ENCODE measurements around the gene SNX19. TPM values are rescaled to one million over a fixed set of nuclear protein-coding genes. Genes with fewer than 3 reads are reported as not detected.

The SNX19 gene
- total RNA-seq, 1 donor from 2014 or later = 60.4 TPM

GRCh38 chr11:130947058-130947457 lies 30.8 kb upstream of the SNX19 start:
- TF ChIP-seq CTCF (IDR thresholded peaks at IDR 0.05) = no peak
- ATAC-seq (ENCODE audit: low read depth) (no peak), DNase-seq (no peak)
- Mint-ChIP-seq H3K27ac (no peak overlapping the region), H3K4me3 (no peak overlapping the region), H3K9me3 (no peaks in the 10 kb centered on the region), H3K4me1 (no peaks in the 10 kb centered on the region), H3K36me3 (ENCODE audit: low read depth) (no peaks in the 10 kb centered on the region), H3K27me3 (peaks cover 22% of the 10 kb centered on the region)
- intact Hi-C loops (cut with micrococcal nuclease) = no loop called here
- ChIA-PET CTCF (no interaction called here), POLR2A (no interaction called here)

GRCh38 chr11:130945896-130946295 lies 29.6 kb upstream of the SNX19 start:
- intact Hi-C loops (cut with micrococcal nuclease) = no loop called here

DNA sequence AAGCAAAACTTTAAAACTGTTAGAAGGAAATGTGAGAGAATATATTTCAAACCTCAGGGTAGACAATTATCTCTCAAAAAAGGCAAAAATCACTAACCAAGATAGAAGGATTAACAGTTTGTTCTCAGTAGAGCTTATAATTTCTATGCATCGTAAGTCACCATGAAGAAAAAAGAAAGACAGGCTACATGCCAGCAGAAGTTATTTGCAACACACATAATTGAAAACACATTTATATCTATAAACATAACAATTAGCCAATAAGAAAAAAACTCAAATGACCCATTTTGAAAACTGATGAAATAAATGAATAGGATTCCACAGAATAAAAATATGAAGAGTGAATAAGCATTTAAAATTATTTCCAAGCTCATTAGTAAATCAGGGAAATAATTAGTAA lies 24.4 kb upstream of the SNX19 start:
- Mint-ChIP-seq H3K27ac (no peak overlapping the region), H3K9me3 (no peaks in the 10 kb centered on the region), H3K4me1 (no peaks in the 10 kb centered on the region), H3K36me3 (ENCODE audit: low read depth) (no peaks in the 10 kb centered on the region), H3K4me3 (no peak overlapping the region), H3K27me3 (peaks cover 5% of the 10 kb centered on the region)
- intact Hi-C loops (cut with micrococcal nuclease) = no loop called here
- DNase-seq (no peak), ATAC-seq (ENCODE audit: low read depth) (no peak)
- POLR2A ChIA-PET = no interaction called here
- no peak for TF ChIP-seq CTCF (IDR thresholded peaks at IDR 0.05)
- CTCF ChIA-PET = no interaction called here

More at GRCh38 chr11:130945896-130946295, 29.6 kb upstream of the SNX19 start:
- Mint-ChIP-seq H3K36me3 (ENCODE audit: low read depth) (no peaks in the 10 kb centered on the region), H3K27ac (no peak overlapping the region), H3K4me3 (no peak overlapping the region), H3K27me3 (peaks cover 22% of the 10 kb centered on the region), H3K4me1 (no peaks in the 10 kb centered on the region), H3K9me3 (no peaks in the 10 kb centered on the region)
- no peak for TF ChIP-seq CTCF (IDR thresholded peaks at IDR 0.05)
- DNase-seq = no peak
- no peak for ATAC-seq (ENCODE audit: low read depth)
- POLR2A ChIA-PET = no interaction called here
- CTCF ChIA-PET = no interaction called here

- CTCF ChIA-PET = no interaction called here
- no peaks in the 10 kb centered on the region for H3K36me3 Mint-ChIP-seq (ENCODE audit: low read depth)
- POLR2A ChIA-PET = no interaction called here
- no peak for ATAC-seq (ENCODE audit: low read depth)
- DNase-seq = no peak
- H3K4me1 Mint-ChIP-seq = no peaks in the 10 kb centered on the region
- no peak overlapping the region for H3K4me3 Mint-ChIP-seq
- peaks cover 2% of the 10 kb centered on the region for H3K27me3 Mint-ChIP-seq
- no peaks in the 10 kb centered on the region for H3K9me3 Mint-ChIP-seq
- no peak overlapping the region for H3K27ac Mint-ChIP-seq
- TF ChIP-seq CTCF (IDR thresholded peaks at IDR 0.05) = no peak
- intact Hi-C loops (cut with micrococcal nuclease) = no loop called here
Observed at GRCh38 chr11:130937051-130937450, 20.8 kb upstream of the SNX19 start.

- DNase-seq (no peak), ATAC-seq (ENCODE audit: low read depth) (no peak)
- POLR2A ChIA-PET = no interaction called here
- no peaks in the 10 kb centered on the region for H3K9me3 Mint-ChIP-seq
- TF ChIP-seq CTCF (IDR thresholded peaks at IDR 0.05) = no peak
- no peaks in the 10 kb centered on the region for H3K36me3 Mint-ChIP-seq (ENCODE audit: low read depth)
- intact Hi-C loops (cut with micrococcal nuclease) = no loop called here
- no peaks in the 10 kb centered on the region for H3K4me1 Mint-ChIP-seq
- no peak overlapping the region for H3K4me3 Mint-ChIP-seq
- H3K27ac Mint-ChIP-seq = no peak overlapping the region
- CTCF ChIA-PET = no interaction called here
- peaks cover 2% of the 10 kb centered on the region for H3K27me3 Mint-ChIP-seq
Observed at GRCh38 chr11:130932086-130932712, 15.9 kb upstream of the SNX19 start.
